GM12891 (cell line): ENCODE results near the gene CAMTA1.

Source experiments
- DNase-seq: peaks from one replicate; pipeline ENCODE4 v3.0.0; 2011; ENCODE audit warnings: low spot score; ENCODE audit not compliant: insufficient read length
- FAIRE-seq: peaks from 2 replicates; lab custom pipeline; 2011; peaks lifted over from hg19 to GRCh38; lab: Jason Lieb, UNC
- PAX5 ChIP-seq: IDR thresholded peaks from 2 replicates; pipeline ENCODE4 v1.6.1; 2011; ENCODE audit warnings: low read length, moderate library complexity, mild to moderate bottlenecking; ENCODE audit not compliant: insufficient read depth, severe bottlenecking
- POLR2A ChIP-seq: IDR thresholded peaks from 2 replicates; pipeline ENCODE4 v1.6.1; 2011; ENCODE audit warnings: low read depth, low read length, control low read depth
- POLR2AphosphoS5 ChIP-seq: IDR thresholded peaks from 2 replicates; pipeline ENCODE4 v1.6.1; 2011; ENCODE audit warnings: low read depth, low read length, control low read depth
- POU2F2 ChIP-seq: IDR thresholded peaks from 2 replicates; pipeline ENCODE4 v1.6.1; 2011; ENCODE audit warnings: low read depth, mild to moderate bottlenecking, control low read depth, low read length, moderate library complexity
- SPI1 ChIP-seq: IDR thresholded peaks from 2 replicates; pipeline ENCODE4 v1.6.1; 2011; ENCODE audit warnings: low read depth, low read length, control low read depth
- TAF1 ChIP-seq: IDR thresholded peaks from 2 replicates; pipeline ENCODE4 v1.6.1; 2011; ENCODE audit warnings: low read depth, low read length, control low read depth

CAMTA1 gene

GRCh38 chr1:7810395-7810794, 1025.1 kb downstream of the CAMTA1 start:
- DNase-seq, result no peak
- TF ChIP-seq POLR2A (no peak), TAF1 (no peak), SPI1 (no peak), POLR2AphosphoS5 (no peak), POU2F2 (no peak), PAX5 (no peak)

GRCh38 chr1:7811476-7811875, 1026.2 kb downstream of the CAMTA1 start:
- no peak for DNase-seq
- no peak for TF ChIP-seq TAF1
- TF ChIP-seq POU2F2, result no peak
- TF ChIP-seq SPI1, result no peak
- no peak for TF ChIP-seq POLR2AphosphoS5
- TF ChIP-seq POLR2A, result no peak
- no peak for TF ChIP-seq PAX5
- FAIRE-seq, result no peak

More at GRCh38 chr1:7810395-7810794, 1025.1 kb downstream of the CAMTA1 start:
- no peak for FAIRE-seq

DNA sequence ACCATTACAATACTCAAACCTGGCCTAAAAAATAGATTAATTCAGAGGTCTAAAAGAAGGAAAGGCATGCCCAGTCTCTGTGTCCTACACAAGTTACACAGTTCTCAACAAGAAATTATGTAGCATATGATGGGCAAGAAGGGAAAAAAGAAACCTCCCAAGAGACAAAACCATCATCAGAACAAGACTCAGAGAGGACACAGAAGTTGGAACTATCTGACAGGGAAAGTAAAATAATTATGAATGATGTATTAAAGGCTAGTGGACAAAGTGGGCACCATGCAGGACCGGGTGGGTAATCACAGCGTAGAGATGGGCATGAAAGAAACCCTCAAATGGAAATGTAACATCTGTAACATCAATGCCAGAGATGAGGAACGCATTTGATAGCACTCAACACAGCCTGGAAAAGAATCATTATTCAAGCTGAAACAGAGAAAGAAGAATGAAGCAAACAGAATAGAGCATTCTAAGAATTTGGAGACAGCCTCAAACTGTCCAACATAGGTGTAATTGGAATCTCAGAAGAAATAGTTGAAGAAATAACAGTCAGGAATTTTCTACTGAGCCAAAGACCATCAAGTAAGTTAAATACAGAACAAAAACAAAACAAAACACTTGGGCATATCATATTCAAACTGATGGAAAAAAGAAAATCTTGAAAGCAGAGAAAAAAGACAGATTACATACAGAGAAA, 1028.6 kb downstream of the CAMTA1 start:
- TF ChIP-seq TAF1 (no peak), POLR2A (no peak), PAX5 (no peak), POLR2AphosphoS5 (no peak), POU2F2 (no peak), SPI1 (no peak)

More for the DNA sequence above, 1028.6 kb downstream of the CAMTA1 start:
- no peak for DNase-seq
- FAIRE-seq, result no peak
